HG03060 (cell line): ENCODE results near the gene PIP5K1B.

Experiments used
- ATAC-seq: cut with Tn5 transposase; IDR thresholded peaks from one replicate; pipeline ENCODE4 v1.9.1; 2021; ENCODE audit warnings: low read depth, moderate number of reproducible peaks; ENCODE audit not compliant: unreplicated experiment

Gene PIP5K1B

DNA sequence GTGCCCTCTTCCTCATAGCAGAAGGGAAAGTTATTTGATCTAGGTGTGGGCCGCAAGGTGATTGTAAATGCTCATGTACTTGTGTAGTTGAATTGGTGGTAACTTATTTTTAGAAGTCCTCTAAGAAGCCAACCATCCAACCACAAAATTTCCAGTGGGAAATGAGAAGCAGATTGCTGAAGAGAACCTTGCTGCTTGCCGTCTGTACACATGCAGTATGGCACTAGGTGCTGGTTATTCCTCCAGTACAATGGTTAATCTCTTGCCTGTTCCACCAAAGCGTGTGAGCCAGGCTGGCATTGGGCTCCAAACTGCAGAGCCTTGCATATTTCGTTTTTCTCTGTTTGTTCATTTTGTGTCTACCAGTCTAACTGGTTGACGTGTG is 28.0 kb downstream of the PIP5K1B start:
- ATAC-seq: no peak

DNA sequence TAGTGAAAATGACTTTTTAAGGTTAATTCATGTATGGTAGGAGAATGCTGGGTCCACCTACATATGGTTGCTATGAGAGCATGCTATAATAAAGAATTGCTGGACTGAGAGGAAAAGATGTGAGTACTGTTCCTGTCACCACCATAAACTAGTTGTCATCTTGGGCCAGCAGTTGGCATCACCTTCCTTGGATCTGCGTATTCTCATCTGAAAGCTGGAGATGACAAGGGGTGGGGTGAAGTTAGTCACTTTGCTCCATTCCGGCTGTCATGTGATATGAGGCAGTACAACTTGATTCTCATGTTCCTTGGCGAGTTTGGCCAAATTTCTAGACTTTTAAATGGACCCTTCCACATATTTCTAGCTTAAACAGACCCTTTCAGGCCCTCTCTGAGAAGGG is 33.3 kb downstream of the PIP5K1B start:
- ATAC-seq: no peak

DNA sequence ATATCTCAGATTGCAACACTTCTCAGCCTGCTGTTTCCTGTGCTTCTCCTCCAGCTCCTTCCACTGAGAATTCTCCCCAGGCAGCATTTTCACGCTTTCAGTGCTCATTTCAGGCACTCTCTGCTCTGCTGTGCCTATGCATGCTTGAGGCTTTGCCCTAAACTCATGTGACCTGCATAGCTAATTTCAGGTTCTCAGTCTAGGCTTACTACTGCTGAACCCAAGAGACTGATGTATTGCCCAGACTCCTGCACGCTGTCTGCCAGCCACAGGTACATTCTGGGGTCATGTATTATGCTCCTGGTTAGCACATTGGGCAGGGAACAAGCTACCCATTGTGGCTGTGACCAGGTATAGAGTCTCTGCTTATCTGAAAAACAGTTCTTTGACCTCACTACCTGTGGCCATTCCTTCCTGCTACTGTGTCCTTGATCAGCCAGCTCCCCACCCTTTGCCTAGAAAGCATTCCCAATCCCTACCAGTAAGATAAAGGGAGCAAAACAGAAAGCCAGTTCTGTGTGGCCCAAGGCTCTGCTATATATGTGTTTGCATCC is 34.7 kb downstream of the PIP5K1B start:
- ATAC-seq: no peak

GRCh38 chr9:68740561-68740960 is 35.5 kb downstream of the PIP5K1B start:
- ATAC-seq: no peak

GRCh38 chr9:68741234-68741633 is 36.2 kb downstream of the PIP5K1B start:
- ATAC-seq: no peak

- no peak for ATAC-seq
These were observed 36.8 kb downstream of the PIP5K1B start for GRCh38 chr9:68741704-68742332.

- ATAC-seq: no peak
These were observed 37.3 kb downstream of the PIP5K1B start for GRCh38 chr9:68742333-68742730.

- no peak for ATAC-seq
These were observed 39.4 kb downstream of the PIP5K1B start for GRCh38 chr9:68744426-68744825.

- ATAC-seq: no peak
These were observed 41.5 kb downstream of the PIP5K1B start for GRCh38 chr9:68746525-68746924.

DNA sequence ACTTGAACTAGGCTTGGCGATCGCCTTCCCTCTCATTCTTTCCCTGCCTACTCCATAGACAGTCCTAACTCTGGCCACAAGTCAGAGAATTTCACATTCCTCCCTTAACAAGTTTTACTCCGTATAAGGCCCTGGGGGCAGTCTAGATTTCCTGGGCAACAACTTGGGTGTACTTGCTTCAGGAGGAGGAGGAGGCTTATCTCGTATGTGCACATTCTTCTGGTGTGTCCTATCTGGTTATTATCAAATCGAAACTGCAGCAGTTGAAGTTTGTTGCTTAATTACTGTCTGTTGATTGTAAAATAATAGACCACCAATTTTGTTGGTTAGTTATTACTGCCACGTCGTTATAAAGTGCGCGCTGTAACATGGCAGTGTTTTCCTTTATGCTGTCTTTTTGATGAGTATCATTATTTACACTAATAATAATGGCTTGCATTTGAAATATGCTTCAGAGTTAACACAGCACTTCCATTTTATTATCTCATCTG is 42.0 kb downstream of the PIP5K1B start:
- no peak for ATAC-seq

- ATAC-seq: no peak
These were observed 44.1 kb downstream of the PIP5K1B start for GRCh38 chr9:68749135-68749534.

GRCh38 chr9:68749579-68750159 is 44.6 kb downstream of the PIP5K1B start:
- no peak for ATAC-seq

DNA sequence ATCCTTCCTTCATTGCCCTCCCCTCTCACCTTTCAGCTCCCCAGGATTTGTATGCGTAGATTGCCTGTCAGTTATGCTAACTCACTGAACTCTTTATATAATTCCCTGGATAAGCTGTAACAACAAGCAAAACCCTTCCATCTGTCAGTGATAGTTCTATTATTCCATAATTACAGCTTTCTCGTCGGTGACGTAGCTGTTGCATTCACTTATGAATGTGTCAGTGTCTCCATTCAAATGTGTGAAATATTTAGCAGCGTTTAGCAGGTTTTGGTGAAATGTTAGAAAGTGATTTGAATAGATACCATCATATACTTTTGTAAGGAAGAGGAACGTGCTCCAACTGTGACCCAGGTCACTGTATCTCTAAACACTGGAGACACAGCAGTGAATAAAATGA is 45.2 kb downstream of the PIP5K1B start:
- ATAC-seq: no peak

- ATAC-seq: no peak
These were observed 45.7 kb downstream of the PIP5K1B start for GRCh38 chr9:68750786-68751185.

DNA sequence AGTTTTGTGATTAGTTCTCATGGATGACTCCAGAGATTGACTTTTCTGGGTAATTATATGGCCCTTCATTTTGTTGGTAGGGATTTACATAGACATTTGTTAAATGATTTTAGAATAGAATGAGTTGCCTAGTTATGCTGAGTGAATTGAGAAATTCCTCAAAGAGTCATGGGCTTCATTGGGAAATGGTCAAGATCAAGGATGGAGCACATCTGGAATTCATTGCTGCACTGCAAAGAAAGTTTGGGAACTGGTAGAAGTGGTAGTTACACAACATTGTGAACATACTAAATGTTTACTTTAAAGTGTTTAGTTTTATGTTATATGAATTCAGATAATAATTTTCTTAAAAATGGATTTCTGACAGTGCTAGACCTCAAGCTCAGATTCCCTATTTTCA is 46.5 kb downstream of the PIP5K1B start:
- no peak for ATAC-seq

DNA sequence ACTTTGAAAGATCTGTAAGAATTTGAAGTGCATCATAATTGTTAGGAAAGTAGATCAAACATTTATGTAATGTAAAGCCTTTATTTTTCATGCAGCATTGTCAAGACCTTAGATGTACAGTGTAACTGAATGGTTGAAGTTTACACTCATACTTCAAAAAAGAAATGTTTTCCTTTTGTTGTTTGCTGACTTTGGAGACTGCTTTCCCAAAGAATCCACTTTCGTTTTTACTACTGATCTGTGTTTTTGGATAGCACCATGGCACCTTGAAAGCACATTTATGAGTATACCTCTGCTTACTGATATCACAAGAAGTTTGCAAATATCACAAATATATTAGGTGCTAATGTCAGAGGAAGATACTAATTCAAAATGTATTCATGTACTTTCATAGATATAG is 50.0 kb downstream of the PIP5K1B start:
- ATAC-seq: no peak

- no peak for ATAC-seq
These were observed 50.7 kb downstream of the PIP5K1B start for GRCh38 chr9:68755752-68756151.

DNA sequence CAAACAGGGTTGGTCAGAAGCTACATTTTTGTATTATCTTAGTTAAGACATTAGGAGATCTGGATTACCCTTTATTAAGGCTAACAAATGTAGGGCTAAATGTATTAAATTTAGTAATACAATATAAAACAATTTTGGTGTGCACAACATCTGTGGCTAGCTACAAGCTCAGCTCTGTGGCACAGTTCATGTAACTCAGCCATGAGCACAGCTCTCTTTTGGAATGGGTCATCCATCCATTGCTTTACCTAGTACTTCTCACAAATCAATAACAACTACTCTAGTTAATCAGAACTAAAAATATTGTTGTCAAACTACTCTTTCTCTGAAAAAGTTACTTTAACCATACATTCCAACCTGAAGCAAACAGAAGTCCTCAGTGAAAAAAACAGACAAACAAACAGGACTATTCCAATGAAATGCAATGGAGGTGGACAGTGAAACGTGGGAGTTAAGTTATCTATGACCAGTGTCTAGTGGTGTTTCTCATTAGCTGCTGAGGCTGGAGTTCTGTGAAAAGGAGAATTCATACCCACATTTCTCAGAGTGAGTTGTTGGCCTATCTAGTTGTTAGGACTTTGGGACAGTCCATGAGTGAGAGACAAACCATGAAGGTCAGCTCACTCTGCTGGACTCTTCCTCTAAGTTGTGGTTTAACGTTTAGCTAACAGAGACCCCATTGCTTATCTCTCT is 55.1 kb downstream of the PIP5K1B start:
- no peak for ATAC-seq

DNA sequence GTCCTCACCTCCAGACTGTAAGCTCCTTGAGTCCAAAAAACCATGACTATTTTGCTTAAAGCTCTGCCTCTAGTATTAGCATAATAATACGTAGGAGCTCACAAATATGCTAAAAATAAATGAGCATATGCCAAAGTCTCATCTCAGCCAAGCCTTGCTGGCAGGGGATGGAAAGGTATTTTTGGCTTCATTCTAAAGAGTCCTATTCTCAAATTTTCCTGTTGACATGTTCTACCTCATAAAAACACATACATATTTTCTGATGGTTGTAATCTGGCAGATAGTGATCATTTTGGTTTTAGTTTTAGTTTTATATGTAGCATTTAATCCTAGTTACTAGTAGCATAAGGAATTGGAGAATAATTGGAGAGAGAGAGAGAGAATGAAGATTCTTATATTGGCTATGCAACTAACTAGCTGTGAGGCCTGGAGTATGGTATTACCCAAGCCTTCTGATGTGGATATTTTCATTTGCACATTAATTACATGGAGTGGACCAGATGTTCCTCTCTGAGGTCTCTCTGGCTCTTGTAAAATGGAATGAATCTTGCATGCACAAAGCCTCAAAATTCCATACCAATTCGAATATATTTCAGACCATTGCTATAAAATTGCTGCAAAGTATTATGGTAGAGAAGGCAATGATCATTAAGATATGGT is 55.8 kb downstream of the PIP5K1B start:
- ATAC-seq: no peak

GRCh38 chr9:68762570-68762969 is 57.5 kb downstream of the PIP5K1B start:
- no peak for ATAC-seq

DNA sequence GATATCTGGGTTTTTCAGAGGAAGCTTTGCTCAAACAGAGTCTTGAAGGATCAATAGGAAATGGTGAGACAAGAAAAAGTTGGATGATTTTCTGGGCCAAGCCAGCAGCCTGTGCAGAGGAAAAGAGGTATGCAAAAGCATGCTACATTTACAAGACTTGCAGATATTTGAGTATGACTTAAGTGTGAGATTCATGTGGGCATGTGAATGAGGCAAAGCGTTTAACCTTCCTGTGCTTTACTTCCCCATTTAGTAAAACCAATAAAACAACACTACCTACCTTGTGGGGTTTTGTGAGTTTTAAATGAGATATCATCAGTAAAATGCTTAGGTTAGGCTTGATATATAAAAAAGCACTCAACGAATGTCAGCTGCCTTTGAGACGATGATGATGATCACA is 58.1 kb downstream of the PIP5K1B start:
- no peak for ATAC-seq
